Measurements from ENCODE around the gene DNAJC7. TPM values are rescaled to one million over a fixed set of nuclear protein-coding genes. Genes with fewer than 3 reads are reported as not detected.
A peak's percentile ranks its signal among the peaks of the same experiment; 100 is the strongest.

Gene DNAJC7
- total and polyA plus RNA-seq, 9 of the 15 experiments (the other 6 are each of a cell fraction or from before 2014, with no cell fraction given), result 85.8 to 262 (median 157) TPM

DNA sequence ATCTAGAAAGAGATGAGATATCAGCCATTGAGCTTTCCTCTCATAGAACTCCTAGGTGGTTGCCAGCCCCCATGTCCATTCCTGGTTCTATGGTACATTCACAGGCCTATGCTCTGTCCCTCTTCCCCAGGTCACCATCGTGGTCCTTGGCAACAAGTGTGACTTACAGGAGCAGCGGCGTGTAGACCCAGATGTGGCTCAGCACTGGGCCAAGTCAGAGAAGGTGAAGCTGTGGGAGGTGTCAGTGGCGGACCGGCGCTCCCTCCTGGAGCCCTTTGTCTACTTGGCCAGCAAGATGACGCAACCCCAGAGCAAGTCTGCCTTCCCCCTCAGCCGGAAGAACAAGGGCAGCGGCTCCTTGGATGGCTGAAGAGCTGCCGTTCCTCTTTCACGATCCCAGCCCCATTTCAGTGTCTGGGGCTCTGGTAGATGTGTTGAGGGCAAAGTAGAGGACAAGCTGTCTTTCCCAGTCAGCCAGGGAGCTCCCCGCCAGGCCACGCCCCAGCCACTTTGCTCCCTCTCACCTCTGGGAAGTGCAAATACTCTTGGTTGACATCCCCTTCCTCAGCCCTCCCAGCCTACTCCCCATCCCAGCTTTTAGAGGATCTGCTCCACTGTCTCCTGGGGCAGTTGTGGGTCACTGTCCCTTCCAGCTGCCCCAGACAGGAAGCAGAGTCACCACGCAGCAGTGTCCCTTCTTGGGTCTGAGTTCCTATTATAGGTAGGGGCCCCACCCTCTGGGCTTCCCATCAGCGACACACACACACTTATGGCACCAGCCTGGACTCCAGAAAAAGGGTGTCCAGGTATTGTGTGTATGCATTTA is 6.5 kb upstream of the DNAJC7 start (continued):
- TF ChIP-seq, protein P1, sequence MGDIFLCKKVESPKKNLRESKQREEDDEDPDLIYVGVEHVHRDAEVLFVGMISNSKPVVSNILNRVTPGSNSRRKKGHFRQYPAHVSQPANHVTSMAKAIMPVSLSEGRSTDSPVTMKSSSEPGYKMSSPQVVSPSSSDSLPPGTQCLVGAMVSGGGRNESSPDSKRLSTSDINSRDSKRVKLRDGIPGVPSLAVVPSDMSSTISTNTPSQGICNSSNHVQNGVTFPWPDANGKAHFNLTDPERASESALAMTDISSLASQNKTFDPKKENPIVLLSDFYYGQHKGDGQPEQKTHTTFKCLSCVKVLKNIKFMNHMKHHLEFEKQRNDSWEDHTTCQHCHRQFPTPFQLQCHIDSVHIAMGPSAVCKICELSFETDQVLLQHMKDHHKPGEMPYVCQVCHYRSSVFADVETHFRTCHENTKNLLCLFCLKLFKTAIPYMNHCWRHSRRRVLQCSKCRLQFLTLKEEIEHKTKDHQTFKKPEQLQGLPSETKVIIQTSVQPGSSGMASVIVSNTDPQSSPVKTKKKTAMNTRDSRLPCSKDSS (IDR thresholded peaks at IDR 0.05; ENCODE audit: low read depth, partially characterized antibody), result no peak
- TF ChIP-seq, protein P2, sequence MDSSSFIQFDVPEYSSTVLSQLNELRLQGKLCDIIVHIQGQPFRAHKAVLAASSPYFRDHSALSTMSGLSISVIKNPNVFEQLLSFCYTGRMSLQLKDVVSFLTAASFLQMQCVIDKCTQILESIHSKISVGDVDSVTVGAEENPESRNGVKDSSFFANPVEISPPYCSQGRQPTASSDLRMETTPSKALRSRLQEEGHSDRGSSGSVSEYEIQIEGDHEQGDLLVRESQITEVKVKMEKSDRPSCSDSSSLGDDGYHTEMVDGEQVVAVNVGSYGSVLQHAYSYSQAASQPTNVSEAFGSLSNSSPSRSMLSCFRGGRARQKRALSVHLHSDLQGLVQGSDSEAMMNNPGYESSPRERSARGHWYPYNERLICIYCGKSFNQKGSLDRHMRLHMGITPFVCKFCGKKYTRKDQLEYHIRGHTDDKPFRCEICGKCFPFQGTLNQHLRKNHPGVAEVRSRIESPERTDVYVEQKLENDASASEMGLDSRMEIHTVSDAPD (CRISPR knock-in tag; IDR thresholded peaks at IDR 0.05), result no peak
- no peak for TF ChIP-seq ZNF184 (CRISPR knock-in tag; IDR thresholded peaks at IDR 0.05)
- TF ChIP-seq, protein P3, sequence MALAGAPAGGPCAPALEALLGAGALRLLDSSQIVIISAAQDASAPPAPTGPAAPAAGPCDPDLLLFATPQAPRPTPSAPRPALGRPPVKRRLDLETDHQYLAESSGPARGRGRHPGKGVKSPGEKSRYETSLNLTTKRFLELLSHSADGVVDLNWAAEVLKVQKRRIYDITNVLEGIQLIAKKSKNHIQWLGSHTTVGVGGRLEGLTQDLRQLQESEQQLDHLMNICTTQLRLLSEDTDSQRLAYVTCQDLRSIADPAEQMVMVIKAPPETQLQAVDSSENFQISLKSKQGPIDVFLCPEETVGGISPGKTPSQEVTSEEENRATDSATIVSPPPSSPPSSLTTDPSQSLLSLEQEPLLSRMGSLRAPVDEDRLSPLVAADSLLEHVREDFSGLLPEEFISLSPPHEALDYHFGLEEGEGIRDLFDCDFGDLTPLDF (CRISPR knock-in tag; IDR thresholded peaks at IDR 0.05), result no peak
- peak; percentile 81 for TF ChIP-seq CXXC5 (CRISPR knock-in tag; IDR thresholded peaks at IDR 0.05)
- TF ChIP-seq, protein P4, sequence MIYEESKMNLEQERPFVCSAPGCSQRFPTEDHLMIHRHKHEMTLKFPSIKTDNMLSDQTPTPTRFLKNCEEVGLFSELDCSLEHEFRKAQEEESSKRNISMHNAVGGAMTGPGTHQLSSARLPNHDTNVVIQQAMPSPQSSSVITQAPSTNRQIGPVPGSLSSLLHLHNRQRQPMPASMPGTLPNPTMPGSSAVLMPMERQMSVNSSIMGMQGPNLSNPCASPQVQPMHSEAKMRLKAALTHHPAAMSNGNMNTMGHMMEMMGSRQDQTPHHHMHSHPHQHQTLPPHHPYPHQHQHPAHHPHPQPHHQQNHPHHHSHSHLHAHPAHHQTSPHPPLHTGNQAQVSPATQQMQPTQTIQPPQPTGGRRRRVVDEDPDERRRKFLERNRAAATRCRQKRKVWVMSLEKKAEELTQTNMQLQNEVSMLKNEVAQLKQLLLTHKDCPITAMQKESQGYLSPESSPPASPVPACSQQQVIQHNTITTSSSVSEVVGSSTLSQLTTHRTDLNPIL (CRISPR knock-in tag; IDR thresholded peaks at IDR 0.05), result peak; percentile 66; the same call in 1 of the 2 replicates
- TF ChIP-seq COPS2 (conservative IDR thresholded peaks at IDR 0.05), result no peak
- peak; percentile 64; the same call in 1 of the 2 replicates for TF ChIP-seq SMARCA4 (IDR thresholded peaks at IDR 0.05)
- TF ChIP-seq NFE2L1 (tag; IDR thresholded peaks at IDR 0.05; ENCODE audit: borderline replicate concordance, low read depth), result no peak
- TF ChIP-seq, protein P5, sequence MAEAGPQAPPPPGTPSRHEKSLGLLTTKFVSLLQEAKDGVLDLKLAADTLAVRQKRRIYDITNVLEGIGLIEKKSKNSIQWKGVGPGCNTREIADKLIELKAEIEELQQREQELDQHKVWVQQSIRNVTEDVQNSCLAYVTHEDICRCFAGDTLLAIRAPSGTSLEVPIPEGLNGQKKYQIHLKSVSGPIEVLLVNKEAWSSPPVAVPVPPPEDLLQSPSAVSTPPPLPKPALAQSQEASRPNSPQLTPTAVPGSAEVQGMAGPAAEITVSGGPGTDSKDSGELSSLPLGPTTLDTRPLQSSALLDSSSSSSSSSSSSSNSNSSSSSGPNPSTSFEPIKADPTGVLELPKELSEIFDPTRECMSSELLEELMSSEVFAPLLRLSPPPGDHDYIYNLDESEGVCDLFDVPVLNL (CRISPR knock-in tag; IDR thresholded peaks at IDR 0.05; ENCODE audit: low read depth), result no peak
- TF ChIP-seq PCBP1 (IDR thresholded peaks at IDR 0.05; ENCODE audit: low read depth, low read length, poor library complexity, severe bottlenecking), result no peak
- no peak for TF ChIP-seq XRCC4 (IDR thresholded peaks at IDR 0.05; ENCODE audit: extremely low read depth, insufficient read depth, insufficient read length)
- TF ChIP-seq DMBX1 (CRISPR knock-in tag; IDR thresholded peaks at IDR 0.05; ENCODE audit: borderline replicate concordance), result peak; percentile 96
- TF ChIP-seq HDAC6 (IDR thresholded peaks at IDR 0.05; ENCODE audit: low read depth, low read length), result no peak
- TF ChIP-seq, protein P6, sequence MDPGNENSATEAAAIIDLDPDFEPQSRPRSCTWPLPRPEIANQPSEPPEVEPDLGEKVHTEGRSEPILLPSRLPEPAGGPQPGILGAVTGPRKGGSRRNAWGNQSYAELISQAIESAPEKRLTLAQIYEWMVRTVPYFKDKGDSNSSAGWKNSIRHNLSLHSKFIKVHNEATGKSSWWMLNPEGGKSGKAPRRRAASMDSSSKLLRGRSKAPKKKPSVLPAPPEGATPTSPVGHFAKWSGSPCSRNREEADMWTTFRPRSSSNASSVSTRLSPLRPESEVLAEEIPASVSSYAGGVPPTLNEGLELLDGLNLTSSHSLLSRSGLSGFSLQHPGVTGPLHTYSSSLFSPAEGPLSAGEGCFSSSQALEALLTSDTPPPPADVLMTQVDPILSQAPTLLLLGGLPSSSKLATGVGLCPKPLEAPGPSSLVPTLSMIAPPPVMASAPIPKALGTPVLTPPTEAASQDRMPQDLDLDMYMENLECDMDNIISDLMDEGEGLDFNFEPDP (CRISPR knock-in tag; IDR thresholded peaks at IDR 0.05), result no peak
- TF ChIP-seq TAF1 (IDR thresholded peaks at IDR 0.05; ENCODE audit: control insufficient read depth, extremely low read depth, insufficient read depth, low read length, severe bottlenecking), result peak; percentile 45
- TF ChIP-seq MTA2 (IDR thresholded peaks at IDR 0.05; ENCODE audit: low read depth), result no peak
- TF ChIP-seq GABPB1 (CRISPR knock-in tag; IDR thresholded peaks at IDR 0.05), result 0 out of 2 replicates have a peak, but pooled peaks have one; percentile 48
